ENCODE results near the gene ALKAL2.
A peak's percentile ranks its signal among the peaks of the same experiment; 100 is the strongest.

ALKAL2 gene

DNA sequence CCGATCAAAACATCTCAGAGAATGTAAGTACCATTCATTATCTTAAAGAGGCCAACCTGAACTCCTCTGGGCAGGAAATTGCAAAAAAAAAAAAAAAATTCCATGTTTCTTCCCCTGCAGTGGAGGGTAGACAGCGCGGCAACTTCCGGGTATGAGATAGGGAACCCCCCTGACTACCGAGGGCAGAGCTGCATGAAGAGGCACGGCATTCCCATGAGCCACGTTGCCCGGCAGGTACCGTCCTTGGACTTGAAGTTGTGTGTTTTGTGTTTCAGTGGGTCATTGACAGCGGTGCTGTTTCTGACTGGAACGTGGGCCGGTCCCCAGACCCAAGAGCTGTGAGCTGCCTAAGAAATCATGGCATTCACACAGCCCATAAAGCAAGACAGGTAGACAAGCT is 16.0 kb downstream of the ALKAL2 start:
- no peak for DNase-seq (ENCODE audit: low spot score)
- TF ChIP-seq, protein P1, sequence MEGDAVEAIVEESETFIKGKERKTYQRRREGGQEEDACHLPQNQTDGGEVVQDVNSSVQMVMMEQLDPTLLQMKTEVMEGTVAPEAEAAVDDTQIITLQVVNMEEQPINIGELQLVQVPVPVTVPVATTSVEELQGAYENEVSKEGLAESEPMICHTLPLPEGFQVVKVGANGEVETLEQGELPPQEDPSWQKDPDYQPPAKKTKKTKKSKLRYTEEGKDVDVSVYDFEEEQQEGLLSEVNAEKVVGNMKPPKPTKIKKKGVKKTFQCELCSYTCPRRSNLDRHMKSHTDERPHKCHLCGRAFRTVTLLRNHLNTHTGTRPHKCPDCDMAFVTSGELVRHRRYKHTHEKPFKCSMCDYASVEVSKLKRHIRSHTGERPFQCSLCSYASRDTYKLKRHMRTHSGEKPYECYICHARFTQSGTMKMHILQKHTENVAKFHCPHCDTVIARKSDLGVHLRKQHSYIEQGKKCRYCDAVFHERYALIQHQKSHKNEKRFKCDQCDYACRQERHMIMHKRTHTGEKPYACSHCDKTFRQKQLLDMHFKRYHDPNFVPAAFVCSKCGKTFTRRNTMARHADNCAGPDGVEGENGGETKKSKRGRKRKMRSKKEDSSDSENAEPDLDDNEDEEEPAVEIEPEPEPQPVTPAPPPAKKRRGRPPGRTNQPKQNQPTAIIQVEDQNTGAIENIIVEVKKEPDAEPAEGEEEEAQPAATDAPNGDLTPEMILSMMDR (IDR thresholded peaks at IDR 0.05): no peak
- H3K27ac ChIP-seq: no peak overlapping the region
- no peak overlapping the region for H3K4me3 ChIP-seq

GRCh38 chr2:270861-271260 is 17.0 kb downstream of the ALKAL2 start:
- H3K4me3 ChIP-seq: no peak overlapping the region
- TF ChIP-seq, protein P1 (IDR thresholded peaks at IDR 0.05): no peak
- no peak overlapping the region for H3K27ac ChIP-seq
- DNase-seq (ENCODE audit: low spot score): no peak

DNA sequence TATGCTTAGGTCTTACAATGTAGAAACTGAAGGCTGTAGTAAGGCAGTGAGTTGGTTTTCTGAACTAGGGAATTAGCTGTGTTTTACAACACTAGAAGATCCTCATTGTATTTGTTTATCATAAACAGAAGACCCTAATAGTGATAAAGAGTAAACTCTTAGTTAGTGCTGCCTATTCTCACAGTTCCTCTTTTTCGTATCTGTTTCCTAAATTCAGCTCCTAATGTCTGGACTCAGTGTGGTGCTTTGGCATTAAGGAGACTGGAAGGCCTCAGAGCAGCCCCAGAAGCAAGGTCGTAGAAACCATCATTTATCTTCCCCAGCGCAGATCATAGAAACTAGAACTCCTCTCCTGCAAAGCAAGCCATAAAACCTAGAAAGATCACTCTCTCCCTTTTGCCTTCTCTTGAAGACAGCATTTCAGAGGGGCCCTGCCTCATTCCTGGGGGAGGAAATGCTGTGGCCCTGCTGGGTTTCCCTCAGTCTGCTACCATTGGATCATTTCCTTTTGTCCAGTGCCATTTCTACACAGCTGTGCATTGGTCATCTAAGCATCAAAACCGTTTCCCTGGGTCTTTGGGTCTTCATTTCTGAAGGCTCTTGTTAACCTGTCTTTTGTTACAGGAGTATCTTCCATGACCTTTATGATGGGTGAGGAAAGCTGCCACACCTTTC is 18.4 kb downstream of the ALKAL2 start:
- no peak for DNase-seq (ENCODE audit: low spot score)
- no peak overlapping the region for H3K27ac ChIP-seq

GRCh38 chr2:268323-268722 is 19.6 kb downstream of the ALKAL2 start:
- Histone ChIP-seq H3K27ac (no peak overlapping the region), H3K4me3 (no peak overlapping the region)
- TF ChIP-seq, protein P1 (IDR thresholded peaks at IDR 0.05): no peak
- no peak for DNase-seq (ENCODE audit: low spot score)

More for the DNA sequence above, 18.4 kb downstream of the ALKAL2 start:
- TF ChIP-seq, protein P1 (IDR thresholded peaks at IDR 0.05): no peak
- no peak overlapping the region for H3K4me3 ChIP-seq

DNA sequence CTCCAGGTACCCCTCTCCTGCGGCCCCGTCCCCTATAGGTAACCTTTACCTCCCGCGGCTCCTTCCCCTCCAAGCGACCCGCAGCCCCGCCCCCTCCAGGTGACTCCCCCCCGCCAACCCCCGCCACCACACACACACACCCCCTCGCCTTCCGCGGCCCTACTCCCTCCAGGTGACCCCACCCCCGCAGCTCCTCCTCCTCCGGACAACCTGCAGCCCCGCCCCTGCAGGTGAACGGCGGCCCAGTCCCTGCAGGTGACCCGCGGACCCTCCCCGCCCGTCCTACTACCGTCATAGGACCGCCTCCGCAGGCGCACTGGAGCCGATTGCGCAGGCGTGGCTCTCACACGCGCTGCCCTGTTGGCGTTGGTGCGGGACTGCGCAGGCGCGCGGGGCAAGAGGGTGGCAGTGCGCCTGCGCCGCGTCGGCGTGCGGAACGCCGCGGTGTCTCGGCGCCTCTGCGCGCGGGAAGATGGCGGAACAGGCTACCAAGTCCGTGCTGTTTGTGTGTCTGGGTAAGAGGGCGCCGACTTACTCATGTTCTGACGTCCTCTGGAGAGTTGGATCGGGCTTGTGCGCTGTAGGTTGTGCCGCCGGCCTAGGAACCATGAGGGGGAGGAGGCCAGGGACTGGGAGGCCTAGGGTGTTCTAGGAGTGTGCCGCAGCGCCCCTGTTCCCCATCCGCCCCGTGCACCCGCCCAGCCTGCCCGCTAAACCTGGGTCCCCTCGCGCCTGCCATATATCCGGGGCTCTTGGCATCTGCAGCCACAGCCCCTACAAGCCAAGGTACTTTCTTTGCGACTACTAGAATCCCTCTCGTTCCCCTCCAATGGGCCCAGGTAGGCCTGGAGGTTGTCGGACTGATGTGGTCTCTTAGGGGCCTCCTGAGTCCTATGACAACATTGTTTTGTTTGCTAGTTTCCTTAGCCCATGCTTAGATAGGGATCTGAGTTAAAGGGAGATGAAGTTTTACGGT is 23.1 kb downstream of the ALKAL2 start, which contains the start of gene ACP1:
Gene ACP1, plus strand, starts transcription at position 455 of the 976 bp plus-strand sequence. Its CDS starts 18 bp downstream, at position 473.
- DNase-seq (ENCODE audit: low spot score): peak; percentile 90
- peak within 1 kb of the TSS; percentile 86 for H3K4me3 ChIP-seq
- H3K27ac ChIP-seq: peak within 1 kb of the TSS; percentile 71 to 86
- TF ChIP-seq, protein P1 (IDR thresholded peaks at IDR 0.05): no peak

DNA sequence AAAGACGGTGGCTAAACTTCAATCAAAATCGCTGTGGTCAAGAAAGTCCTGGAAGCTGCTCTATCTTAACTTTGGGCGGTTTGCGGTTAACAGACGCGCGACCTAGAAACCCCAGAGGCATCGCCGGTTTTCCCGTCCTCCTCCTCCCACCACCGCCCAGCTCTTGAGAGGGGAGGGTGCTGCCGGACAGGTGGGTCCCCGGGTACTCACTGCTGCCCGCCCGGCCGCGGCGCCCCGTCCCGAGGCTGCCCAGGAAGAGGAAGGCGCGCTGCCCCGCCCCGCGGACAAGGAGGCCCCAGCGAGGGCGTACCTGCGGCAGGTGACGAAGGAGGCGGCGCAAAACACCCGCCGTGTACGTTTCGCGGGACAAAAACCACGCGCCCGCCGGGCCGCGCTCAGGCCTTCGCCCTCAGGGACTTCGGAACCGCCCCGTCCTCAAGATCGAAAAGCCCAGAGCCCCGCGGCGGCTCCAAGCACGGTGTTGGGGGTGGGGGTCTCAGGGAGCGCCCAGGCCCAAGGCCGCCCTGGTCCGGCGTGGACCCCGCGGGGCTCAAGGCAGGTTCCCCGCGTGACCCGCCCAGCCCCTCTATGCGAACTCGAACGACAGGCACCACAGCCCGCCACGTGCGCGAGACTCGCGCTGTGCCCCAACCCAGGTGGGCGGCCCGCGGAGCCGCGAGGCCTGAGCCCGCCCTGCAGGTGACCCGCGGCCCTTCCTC is 24.0 kb downstream of the ALKAL2 start, which contains the start of gene SH3YL1:
Gene SH3YL1, minus strand, starts transcription at position 259 of the 719 bp plus-strand sequence. Its CDS starts 48 bp downstream, at position 211.
- DNase-seq (ENCODE audit: low spot score): peak; percentile 74
- Histone ChIP-seq H3K4me3 (peak within 1 kb of the TSS; percentile 86), H3K27ac (peak within 1 kb of the TSS; percentile 71 to 86)
- TF ChIP-seq, protein P1 (IDR thresholded peaks at IDR 0.05): no peak

Measured in coronary artery (tissue), 2 donors.